Activated B cell treated with CpG ODN at 0.5 μM for 24 hours (primary cell): ENCODE results near the gene UGCG. TPM values are rescaled to one million over a fixed set of nuclear protein-coding genes. Genes with fewer than 3 reads are reported as not detected.

Experiments
- ATAC-seq: fragments of 200-7000 bp; cut with Tn5 transposase; one replicate; pipeline ENCODE4 v1.10.0; 2021; ENCODE audit warnings: low read depth, mild to moderate bottlenecking, moderate library complexity
- CTCF ChIA-PET: fragments of 350-600 bp; sonication (Branson Sonifier 250); formaldehyde crosslinking; loops from one replicate; lab custom pipeline; 2021; ENCODE audit warnings: antibody characterized with exemption; lab: Charles Lee
- POLR2A ChIA-PET: fragments of 350-600 bp; sonication (Branson Sonifier 250); formaldehyde crosslinking; loops from one replicate; lab custom pipeline; 2021; ENCODE audit warnings: antibody characterized with exemption; lab: Charles Lee
- DNase-seq: peaks from one replicate; pipeline ENCODE4 v3.0.0; 2022
- H3K27ac Mint-ChIP-seq: one replicate; pipeline ENCODE4 v1.8.0; 2020; ENCODE audit warnings: mixed read lengths
- H3K27me3 Mint-ChIP-seq: one replicate; pipeline ENCODE4 v1.8.0; 2021; ENCODE audit warnings: mixed read lengths
- H3K36me3 Mint-ChIP-seq: one replicate; pipeline ENCODE4 v1.8.0; 2021; ENCODE audit warnings: low read depth, mixed read lengths
- H3K4me1 Mint-ChIP-seq: one replicate; pipeline ENCODE4 v1.8.0; 2021; ENCODE audit warnings: mixed read lengths
- H3K4me3 Mint-ChIP-seq: one replicate; pipeline ENCODE4 v1.8.0; 2020; ENCODE audit warnings: mild to moderate bottlenecking, mixed read lengths
- H3K9me3 Mint-ChIP-seq: one replicate; pipeline ENCODE4 v1.8.0; 2020; ENCODE audit warnings: mixed read lengths
- CTCF ChIP-seq: fragments of 200-600 bp; IDR thresholded peaks from one replicate; pipeline ENCODE4 v1.8.0; 2022; ENCODE audit warnings: antibody characterized with exemption, mild to moderate bottlenecking
- intact Hi-C: fragments of 100-400 bp; cut with micrococcal nuclease; formaldehyde crosslinking; loops from one replicate; pipeline ENCODE4 v1.15.1; 2024
- total RNA-seq: library from RNA; stranded (reverse); gene quantifications from 2 replicates; pipeline ENCODE4 v1.2.3, GENCODE V29; 2022

Gene UGCG
- total RNA-seq, 1 donor from 2014 or later, result 111 TPM

DNA sequence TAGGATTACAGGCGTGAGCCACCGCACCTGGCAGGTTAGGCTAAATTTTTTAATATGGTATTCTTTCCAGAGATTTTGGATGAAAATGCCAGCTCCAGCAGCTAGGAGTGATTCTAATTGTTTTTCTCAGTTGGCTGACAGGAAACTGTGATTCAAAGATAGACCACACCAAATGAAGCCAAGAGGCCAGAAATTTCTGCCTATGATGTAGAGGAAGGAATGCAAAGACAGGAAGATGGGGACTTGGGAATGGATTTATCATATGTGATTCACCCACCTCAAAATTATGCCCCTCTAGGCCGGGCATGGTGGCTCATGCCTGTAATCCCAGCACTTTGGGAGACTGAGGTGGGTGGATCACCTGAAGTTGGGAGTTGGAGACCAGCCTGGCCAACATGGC lies 53.3 kb downstream of the UGCG start:
- DNase-seq (no peak), ATAC-seq (no peak)
- CTCF ChIA-PET, result no interaction called here
- peaks cover 31% of the 10 kb centered on the region for H3K4me1 Mint-ChIP-seq
- no peaks in the 10 kb centered on the region for H3K36me3 Mint-ChIP-seq
- no peaks in the 10 kb centered on the region for H3K9me3 Mint-ChIP-seq
- H3K4me3 Mint-ChIP-seq, result no peak overlapping the region
- H3K27ac Mint-ChIP-seq, result no peak overlapping the region
- H3K27me3 Mint-ChIP-seq, result no peaks in the 10 kb centered on the region
- POLR2A ChIA-PET, result interaction anchor here (0.6 kb wide), 1 partner anchor 111 kb away, joined by 4 read pairs; no protein-coding TSS in a partner anchor
- intact Hi-C loops, result no loop called here
- no peak for TF ChIP-seq CTCF

GRCh38 chr9:111952559-111952958 lies 55.9 kb downstream of the UGCG start:
- no peak overlapping the region for H3K27ac Mint-ChIP-seq
- no peaks in the 10 kb centered on the region for H3K36me3 Mint-ChIP-seq
- intact Hi-C loops, result no loop called here
- DNase-seq (no peak), ATAC-seq (no peak)
- no peak overlapping the region for H3K4me3 Mint-ChIP-seq
- peaks cover 41% of the 10 kb centered on the region for H3K4me1 Mint-ChIP-seq
- no peaks in the 10 kb centered on the region for H3K27me3 Mint-ChIP-seq
- CTCF ChIA-PET, result no interaction called here
- TF ChIP-seq CTCF, result no peak
- POLR2A ChIA-PET, result interaction anchor here (0.6 to 1.8 kb wide), 4 partner anchors 15 to 95 kb away, joined by 3 to 5 read pairs (median 4); no protein-coding TSS in a partner anchor
- H3K9me3 Mint-ChIP-seq, result no peaks in the 10 kb centered on the region

DNA sequence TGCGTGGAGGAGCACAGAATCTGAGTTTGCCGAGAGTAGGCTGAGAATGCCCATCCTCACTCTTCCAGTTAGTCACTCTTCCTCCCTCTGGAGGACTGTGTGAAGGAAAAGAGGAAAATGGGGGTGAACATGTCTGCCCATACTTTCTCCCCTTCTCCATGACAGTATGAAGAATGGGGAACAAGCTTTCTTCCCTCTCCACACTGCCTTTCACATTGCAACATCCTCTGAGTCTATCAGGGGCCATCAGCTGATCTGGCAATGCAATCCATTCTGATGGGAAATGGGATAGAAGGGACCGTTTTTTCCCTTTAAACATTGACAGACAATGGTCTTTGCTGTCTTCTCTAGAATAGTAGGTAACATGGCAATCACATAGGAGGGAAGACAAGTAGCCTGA lies 56.8 kb downstream of the UGCG start:
- Mint-ChIP-seq H3K4me1 (peaks cover 45% of the 10 kb centered on the region), H3K36me3 (no peaks in the 10 kb centered on the region), H3K27me3 (no peaks in the 10 kb centered on the region), H3K9me3 (no peaks in the 10 kb centered on the region), H3K27ac (no peak overlapping the region), H3K4me3 (no peak overlapping the region)
- ChIA-PET POLR2A (interaction anchor here (0.8 to 1.8 kb wide), 4 partner anchors 9 to 80 kb away, joined by 3 to 5 read pairs (median 4); no protein-coding TSS in a partner anchor), CTCF (no interaction called here)
- ATAC-seq (no peak), DNase-seq (no peak)
- TF ChIP-seq CTCF, result no peak
- intact Hi-C loops, result no loop called here

GRCh38 chr9:111955048-111955447 lies 58.4 kb downstream of the UGCG start:
- ChIA-PET CTCF (no interaction called here), POLR2A (interaction anchor here (0.6 to 2.1 kb wide), 6 partner anchors 8 to 120 kb away, joined by 3 to 7 read pairs (median 4); no protein-coding TSS in a partner anchor)
- Mint-ChIP-seq H3K36me3 (no peaks in the 10 kb centered on the region), H3K9me3 (no peaks in the 10 kb centered on the region), H3K4me3 (no peak overlapping the region), H3K27ac (peak overlapping the region; percentile 46), H3K27me3 (no peaks in the 10 kb centered on the region), H3K4me1 (peaks cover 42% of the 10 kb centered on the region)
- intact Hi-C loops, result loop anchor here (5.0 kb wide), 1 partner anchor 37 kb away; no protein-coding TSS in a partner anchor
- DNase-seq (no peak), ATAC-seq (no peak)
- TF ChIP-seq CTCF, result no peak

GRCh38 chr9:111957856-111958631 lies 61.4 kb downstream of the UGCG start:
- ChIA-PET CTCF (no interaction called here), POLR2A (interaction anchor here (0.7 to 1.3 kb wide), 3 partner anchors 19 to 54 kb away, joined by 3 read pairs; no protein-coding TSS in a partner anchor)
- Mint-ChIP-seq H3K4me1 (peaks cover 51% of the 10 kb centered on the region), H3K4me3 (peak overlapping the region; percentile 45), H3K27ac (peak overlapping the region; percentile 79), H3K9me3 (no peaks in the 10 kb centered on the region), H3K27me3 (no peaks in the 10 kb centered on the region), H3K36me3 (no peaks in the 10 kb centered on the region)
- ATAC-seq (peak; percentile 62), DNase-seq (no peak)
- intact Hi-C loops, result loop anchor here (5.0 kb wide), 1 partner anchor 34 kb away; no protein-coding TSS in a partner anchor
- TF ChIP-seq CTCF, result no peak
